HG02938 (cell line): ENCODE results near the gene FBN3.

ENCODE experiments used
- ATAC-seq: cut with Tn5 transposase; IDR thresholded peaks from one replicate; pipeline ENCODE4 v1.9.1; 2021; ENCODE audit warnings: mild to moderate bottlenecking, moderate library complexity; ENCODE audit not compliant: unreplicated experiment

FBN3 gene

GRCh38 chr19:8094336-8094735 lies 55.1 kb downstream of the FBN3 start:
- ATAC-seq, result no peak

GRCh38 chr19:8093740-8094139 lies 55.7 kb downstream of the FBN3 start:
- no peak for ATAC-seq

GRCh38 chr19:8090950-8091349 lies 58.4 kb downstream of the FBN3 start:
- no peak for ATAC-seq

- no peak for ATAC-seq
Measured at GRCh38 chr19:8089664-8090601, 59.5 kb downstream of the FBN3 start.

- no peak for ATAC-seq
Measured at GRCh38 chr19:8088752-8089663, 60.4 kb downstream of the FBN3 start.

GRCh38 chr19:8087876-8088275 lies 61.5 kb downstream of the FBN3 start:
- ATAC-seq, result no peak

GRCh38 chr19:8086849-8087248 lies 62.5 kb downstream of the FBN3 start:
- ATAC-seq, result no peak

- no peak for ATAC-seq
Measured at GRCh38 chr19:8085598-8086408, 63.6 kb downstream of the FBN3 start.

- no peak for ATAC-seq
Measured at GRCh38 chr19:8084152-8084551, 65.2 kb downstream of the FBN3 start.

- no peak for ATAC-seq
Measured at GRCh38 chr19:8083141-8083540, 66.3 kb downstream of the FBN3 start.

- no peak for ATAC-seq
Measured at GRCh38 chr19:8081569-8082550, 67.5 kb downstream of the FBN3 start.

- ATAC-seq, result no peak
Measured at GRCh38 chr19:8080832-8081231, 68.6 kb downstream of the FBN3 start.

GRCh38 chr19:8079988-8080387 lies 69.4 kb downstream of the FBN3 start:
- no peak for ATAC-seq

- ATAC-seq, result no peak
Measured at GRCh38 chr19:8075158-8076074, 74.0 kb downstream of the FBN3 start.

- no peak for ATAC-seq
Measured at GRCh38 chr19:8074501-8074900, 74.9 kb downstream of the FBN3 start.

- no peak for ATAC-seq
Measured at GRCh38 chr19:8071912-8072311, 77.5 kb downstream of the FBN3 start.

GRCh38 chr19:8069096-8069973 lies 80.1 kb downstream of the FBN3 start:
- no peak for ATAC-seq

- ATAC-seq, result no peak
Measured at GRCh38 chr19:8065875-8066261, 83.5 kb downstream of the FBN3 start.
